Fibroblast of pulmonary artery (primary cell): ENCODE results near the gene PVALEF.

Experiments used
- DNase-seq: peaks from one replicate; pipeline ENCODE4 v3.0.0-alpha.2; 2010; ENCODE audit warnings: low read depth
- H3K4me3 ChIP-seq: replicated peaks from 2 replicates; pipeline ENCODE4 v1.5.1; 2011; ENCODE audit warnings: low read depth, mild to moderate bottlenecking, control low read depth, low read length, moderate library complexity
- CTCF ChIP-seq: IDR thresholded peaks from 2 replicates; pipeline ENCODE4 v1.5.1; 2011; ENCODE audit warnings: mild to moderate bottlenecking, control low read depth, low read length, inconsistent platforms; ENCODE audit errors: missing control alignments

PVALEF gene

DNA sequence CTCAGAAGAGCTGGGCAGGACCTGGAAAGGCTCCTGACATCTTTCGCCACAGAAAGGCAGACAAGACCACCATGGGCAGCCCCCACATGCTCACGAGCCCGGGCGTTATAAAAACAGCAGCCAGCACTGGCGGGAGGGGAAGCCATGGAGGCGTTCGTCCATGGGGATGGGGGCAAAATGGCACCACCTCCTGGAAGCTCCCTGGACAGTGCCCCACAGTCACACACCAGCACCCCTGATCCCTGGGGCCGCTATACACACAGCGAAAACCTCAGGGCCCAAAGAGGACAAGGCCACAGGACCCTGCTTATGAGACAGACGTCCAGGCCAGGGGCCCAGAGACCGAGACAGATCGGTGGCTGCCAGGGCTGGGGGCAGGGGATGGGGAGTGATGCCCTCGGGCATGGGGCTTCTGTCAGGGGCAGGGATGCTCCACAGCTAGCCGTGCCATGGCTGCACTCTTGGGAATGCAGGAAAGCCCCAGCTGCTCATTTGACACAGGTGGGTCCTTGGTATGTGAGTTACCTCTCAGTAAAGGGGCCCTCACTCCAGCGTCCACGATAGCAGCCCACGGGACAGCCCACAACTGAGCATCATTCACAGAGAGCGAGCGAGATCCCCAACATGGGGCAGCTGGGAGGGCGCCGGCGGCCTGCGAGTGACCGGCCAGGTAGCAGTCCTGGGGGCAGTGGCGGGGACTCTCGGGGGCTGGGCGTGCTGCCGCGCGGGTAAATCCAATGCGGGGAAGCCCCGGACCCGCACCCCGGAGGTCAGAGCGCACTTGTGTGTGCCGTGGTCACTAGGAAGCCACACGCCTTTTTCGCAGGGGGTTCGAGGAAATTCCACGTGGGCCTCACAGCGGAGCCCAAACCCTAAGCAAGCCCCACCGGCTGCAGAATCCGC, 6.4 kb upstream of the PVALEF start:
- no peak for DNase-seq
- no peak for TF ChIP-seq CTCF
- H3K4me3 ChIP-seq: no peak overlapping the region

- no peak for TF ChIP-seq CTCF
- H3K4me3 ChIP-seq: no peak overlapping the region
- DNase-seq: no peak
These were observed 5.6 kb upstream of the PVALEF start for GRCh38 chr17:81159611-81160265.

DNA sequence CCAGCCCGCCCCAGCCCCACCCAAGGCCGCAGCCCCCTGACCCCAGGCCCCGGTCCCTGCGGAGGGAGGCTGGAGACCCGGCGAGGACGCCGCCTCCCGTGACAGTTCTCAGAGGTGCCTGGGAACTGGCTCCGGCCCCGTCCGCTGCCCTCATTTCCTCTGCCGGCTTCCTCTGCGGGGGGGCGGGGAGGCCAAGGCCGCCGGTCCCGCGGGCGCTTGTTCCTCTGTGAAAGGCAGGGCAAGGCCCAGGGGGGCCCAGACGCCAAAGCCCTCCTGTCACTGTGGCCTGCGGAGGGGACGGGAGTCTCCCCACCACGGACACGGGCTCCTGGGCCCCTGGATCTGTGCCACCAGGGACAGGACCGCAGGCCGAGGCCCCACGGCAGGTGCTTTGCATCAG, 5.0 kb upstream of the PVALEF start:
- TF ChIP-seq CTCF: no peak
- no peak overlapping the region for H3K4me3 ChIP-seq
- no peak for DNase-seq

GRCh38 chr17:81160747-81161453, 4.4 kb upstream of the PVALEF start:
- no peak for DNase-seq
- TF ChIP-seq CTCF: no peak
- H3K4me3 ChIP-seq: no peak overlapping the region

- TF ChIP-seq CTCF: no peak
These were observed 3.8 kb upstream of the PVALEF start for GRCh38 chr17:81161536-81161935.

GRCh38 chr17:81161972-81162371, 3.3 kb upstream of the PVALEF start:
- no peak overlapping the region for H3K4me3 ChIP-seq
- no peak for TF ChIP-seq CTCF
- no peak for DNase-seq

More at GRCh38 chr17:81161536-81161935, 3.8 kb upstream of the PVALEF start:
- no peak overlapping the region for H3K4me3 ChIP-seq
- no peak for DNase-seq
